ENCODE results near the gene PLEKHO1.

- TF ChIP-seq GATA2 (IDR thresholded peaks at IDR 0.05; ENCODE audit: low read depth, low read length) (no peak), GATA3 (IDR thresholded peaks at IDR 0.05; ENCODE audit: low read depth, low read length) (no peak)
These were observed 28.4 kb upstream of the PLEKHO1 start for GRCh38 chr1:150121236-150121862.

Data from SH-SY5Y (cell line).